ENCODE data around the gene PGS1.

The PGS1 gene

GRCh38 chr17:78376161-78376560 is 2.3 kb upstream of the PGS1 start:
- Histone ChIP-seq H3K4me1 (peaks cover 4% of the 10 kb centered on the region; the same call in 1 of the 2 replicates), H3K27me3 (ENCODE audit: low read depth) (no peaks in the 10 kb centered on the region), H3K36me3 (replicated peaks) (0 out of 2 replicates have a peak, but pooled peaks cover 4% of the 10 kb centered on the region), H3K4me3 (no peak overlapping the region), H3K9me3 (no peaks in the 10 kb centered on the region; the same call in 1 of the 2 replicates)
- no peak for DNase-seq (ENCODE audit: low spot score in 2 of 2)
- in situ Hi-C loops (cut with MboI; ENCODE audit: low sequenced_read_pairs), result no loop called here

GRCh38 chr17:78377858-78378224 is 608 bp upstream of the PGS1 start:
- Histone ChIP-seq H3K9me3 (no peaks in the 10 kb centered on the region; the same call in 1 of the 2 replicates), H3K4me3 (peak overlapping the region; percentile 93), H3K4me1 (peaks cover 4% of the 10 kb centered on the region; the same call in 1 of the 2 replicates), H3K36me3 (replicated peaks) (0 out of 2 replicates have a peak, but pooled peaks cover 4% of the 10 kb centered on the region), H3K27me3 (ENCODE audit: low read depth) (no peaks in the 10 kb centered on the region)
- no peak for DNase-seq (ENCODE audit: low spot score in 2 of 2)
- in situ Hi-C loops (cut with MboI; ENCODE audit: low sequenced_read_pairs), result no loop called here

- H3K4me1 ChIP-seq, result peaks cover 4% of the 10 kb centered on the region; the same call in 1 of the 2 replicates
- in situ Hi-C loops (cut with MboI; ENCODE audit: low sequenced_read_pairs), result no loop called here
- H3K27me3 ChIP-seq (ENCODE audit: low read depth), result no peaks in the 10 kb centered on the region
- H3K36me3 ChIP-seq (replicated peaks), result 0 out of 2 replicates have a peak, but pooled peaks cover 4% of the 10 kb centered on the region
- H3K9me3 ChIP-seq, result no peaks in the 10 kb centered on the region; the same call in 1 of the 2 replicates
- no peak for DNase-seq (ENCODE audit: low spot score in 2 of 2)
- H3K4me3 ChIP-seq, result peak overlapping the region; percentile 93
These were observed 662 bp downstream of the PGS1 start for GRCh38 chr17:78379131-78379491.

- no peak for DNase-seq (ENCODE audit: low spot score in 2 of 2)
- H3K9me3 ChIP-seq, result no peaks in the 10 kb centered on the region; the same call in 1 of the 2 replicates
- in situ Hi-C loops (cut with MboI; ENCODE audit: low sequenced_read_pairs), result no loop called here
- H3K27me3 ChIP-seq (ENCODE audit: low read depth), result no peaks in the 10 kb centered on the region
- H3K36me3 ChIP-seq (replicated peaks), result peaks cover 4% of the 10 kb centered on the region; the same call in 1 of the 2 replicates
- peaks cover 4% of the 10 kb centered on the region; the same call in 1 of the 2 replicates for H3K4me1 ChIP-seq
- no peak overlapping the region for H3K4me3 ChIP-seq
These were observed 1.9 kb downstream of the PGS1 start for GRCh38 chr17:78380370-78380769.

- Histone ChIP-seq H3K36me3 (replicated peaks) (peaks cover 4% of the 10 kb centered on the region; the same call in 1 of the 2 replicates), H3K27me3 (ENCODE audit: low read depth) (no peaks in the 10 kb centered on the region), H3K4me1 (peaks cover 4% of the 10 kb centered on the region; the same call in 1 of the 2 replicates), H3K4me3 (no peak overlapping the region), H3K9me3 (no peaks in the 10 kb centered on the region; the same call in 1 of the 2 replicates)
- in situ Hi-C loops (cut with MboI; ENCODE audit: low sequenced_read_pairs), result no loop called here
- no peak for DNase-seq (ENCODE audit: low spot score in 2 of 2)
These were observed 3.3 kb downstream of the PGS1 start for GRCh38 chr17:78381601-78382232.

- no peak for DNase-seq (ENCODE audit: low spot score in 2 of 2)
- Histone ChIP-seq H3K36me3 (replicated peaks) (peaks cover 4% of the 10 kb centered on the region), H3K4me1 (peaks cover 4% of the 10 kb centered on the region; the same call in 1 of the 2 replicates), H3K4me3 (no peak overlapping the region), H3K9me3 (no peaks in the 10 kb centered on the region; the same call in 1 of the 2 replicates), H3K27me3 (ENCODE audit: low read depth) (no peaks in the 10 kb centered on the region)
- in situ Hi-C loops (cut with MboI; ENCODE audit: low sequenced_read_pairs), result no loop called here
These were observed 5.4 kb downstream of the PGS1 start for GRCh38 chr17:78383725-78384471.

- no peak for DNase-seq (ENCODE audit: low spot score in 2 of 2)
- peaks cover 4% of the 10 kb centered on the region for H3K36me3 ChIP-seq (replicated peaks)
- H3K4me3 ChIP-seq, result no peak overlapping the region
- no peaks in the 10 kb centered on the region for H3K27me3 ChIP-seq (ENCODE audit: low read depth)
- no peaks in the 10 kb centered on the region for H3K9me3 ChIP-seq
- no peaks in the 10 kb centered on the region; the same call in 1 of the 2 replicates for H3K4me1 ChIP-seq
- in situ Hi-C loops (cut with MboI; ENCODE audit: low sequenced_read_pairs), result no loop called here
These were observed 6.2 kb downstream of the PGS1 start for GRCh38 chr17:78384479-78385175.

GRCh38 chr17:78387977-78388941 is 9.8 kb downstream of the PGS1 start:
- in situ Hi-C loops (cut with MboI; ENCODE audit: low sequenced_read_pairs), result no loop called here
- H3K36me3 ChIP-seq (replicated peaks), result peaks cover 8% of the 10 kb centered on the region
- no peaks in the 10 kb centered on the region for H3K9me3 ChIP-seq
- no peaks in the 10 kb centered on the region for H3K27me3 ChIP-seq (ENCODE audit: low read depth)
- no peak overlapping the region for H3K4me3 ChIP-seq
- no peaks in the 10 kb centered on the region for H3K4me1 ChIP-seq
- no peak for DNase-seq (ENCODE audit: low spot score in 2 of 2)

- Histone ChIP-seq H3K36me3 (replicated peaks) (peaks cover 20% of the 10 kb centered on the region), H3K4me3 (no peak overlapping the region), H3K4me1 (no peaks in the 10 kb centered on the region), H3K27me3 (ENCODE audit: low read depth) (no peaks in the 10 kb centered on the region), H3K9me3 (no peaks in the 10 kb centered on the region)
- in situ Hi-C loops (cut with MboI; ENCODE audit: low sequenced_read_pairs), result no loop called here
- no peak for DNase-seq (ENCODE audit: low spot score in 2 of 2)
These were observed 12.0 kb downstream of the PGS1 start for GRCh38 chr17:78390241-78391050.

- Histone ChIP-seq H3K4me1 (no peaks in the 10 kb centered on the region), H3K27me3 (ENCODE audit: low read depth) (no peaks in the 10 kb centered on the region), H3K36me3 (replicated peaks) (peaks cover 26% of the 10 kb centered on the region), H3K9me3 (no peaks in the 10 kb centered on the region), H3K4me3 (no peak overlapping the region)
- in situ Hi-C loops (cut with MboI; ENCODE audit: low sequenced_read_pairs), result no loop called here
- DNase-seq (ENCODE audit: low spot score in 2 of 2), result no peak
These were observed 12.6 kb downstream of the PGS1 start for GRCh38 chr17:78391051-78391431.

GRCh38 chr17:78391843-78392242 is 13.4 kb downstream of the PGS1 start:
- no peak for DNase-seq (ENCODE audit: low spot score in 2 of 2)
- H3K4me3 ChIP-seq, result no peak overlapping the region
- no peaks in the 10 kb centered on the region for H3K4me1 ChIP-seq
- in situ Hi-C loops (cut with MboI; ENCODE audit: low sequenced_read_pairs), result no loop called here
- peaks cover 33% of the 10 kb centered on the region for H3K36me3 ChIP-seq (replicated peaks)
- no peaks in the 10 kb centered on the region for H3K9me3 ChIP-seq
- no peaks in the 10 kb centered on the region for H3K27me3 ChIP-seq (ENCODE audit: low read depth)

- DNase-seq (ENCODE audit: low spot score in 2 of 2), result no peak
- Histone ChIP-seq H3K4me1 (no peaks in the 10 kb centered on the region), H3K9me3 (no peaks in the 10 kb centered on the region), H3K4me3 (no peak overlapping the region), H3K36me3 (replicated peaks) (peaks cover 35% of the 10 kb centered on the region), H3K27me3 (ENCODE audit: low read depth) (no peaks in the 10 kb centered on the region)
- in situ Hi-C loops (cut with MboI; ENCODE audit: low sequenced_read_pairs), result no loop called here
These were observed 13.8 kb downstream of the PGS1 start for GRCh38 chr17:78392295-78392694.
